ENCODE results near the gene KIAA1328.

DNA sequence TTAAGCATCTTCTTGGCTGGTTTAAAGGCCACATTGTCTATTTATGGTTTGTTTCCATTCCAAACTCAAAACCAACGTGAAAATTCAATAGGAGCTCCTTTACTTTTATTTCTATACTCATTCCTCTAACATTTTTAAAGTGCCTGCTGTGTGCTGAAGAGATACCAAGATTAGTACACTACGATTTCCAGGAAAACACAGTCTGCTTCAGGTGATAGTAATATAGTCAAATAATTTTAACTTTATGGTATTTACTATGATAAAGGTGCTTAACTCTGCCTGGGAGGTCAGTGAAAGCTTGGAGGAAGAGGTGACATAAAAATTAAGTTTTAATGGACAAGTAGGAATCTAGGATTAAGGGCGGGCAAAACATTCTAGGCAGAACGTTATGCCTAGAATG lies 121.4 kb downstream of the KIAA1328 start:
- TF ChIP-seq, protein P1, sequence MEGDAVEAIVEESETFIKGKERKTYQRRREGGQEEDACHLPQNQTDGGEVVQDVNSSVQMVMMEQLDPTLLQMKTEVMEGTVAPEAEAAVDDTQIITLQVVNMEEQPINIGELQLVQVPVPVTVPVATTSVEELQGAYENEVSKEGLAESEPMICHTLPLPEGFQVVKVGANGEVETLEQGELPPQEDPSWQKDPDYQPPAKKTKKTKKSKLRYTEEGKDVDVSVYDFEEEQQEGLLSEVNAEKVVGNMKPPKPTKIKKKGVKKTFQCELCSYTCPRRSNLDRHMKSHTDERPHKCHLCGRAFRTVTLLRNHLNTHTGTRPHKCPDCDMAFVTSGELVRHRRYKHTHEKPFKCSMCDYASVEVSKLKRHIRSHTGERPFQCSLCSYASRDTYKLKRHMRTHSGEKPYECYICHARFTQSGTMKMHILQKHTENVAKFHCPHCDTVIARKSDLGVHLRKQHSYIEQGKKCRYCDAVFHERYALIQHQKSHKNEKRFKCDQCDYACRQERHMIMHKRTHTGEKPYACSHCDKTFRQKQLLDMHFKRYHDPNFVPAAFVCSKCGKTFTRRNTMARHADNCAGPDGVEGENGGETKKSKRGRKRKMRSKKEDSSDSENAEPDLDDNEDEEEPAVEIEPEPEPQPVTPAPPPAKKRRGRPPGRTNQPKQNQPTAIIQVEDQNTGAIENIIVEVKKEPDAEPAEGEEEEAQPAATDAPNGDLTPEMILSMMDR (conservative IDR thresholded peaks at IDR 0.05 in 1 of 2, IDR thresholded peaks at IDR 0.05 in 1 of 2; ENCODE audit: extremely low read depth in 1 of 2, insufficient read depth in 1 of 2, low read depth in 1 of 2, low read length in 2 of 2) = no peak
- no peak for TF ChIP-seq EZH2 (IDR thresholded peaks at IDR 0.05; ENCODE audit: borderline replicate concordance, low read length)

Data from mammary epithelial cell (primary cell).